ENCODE results near the gene MAPK8IP1.

- no peak for TF ChIP-seq POLR2A (IDR thresholded peaks at IDR 0.05)
- TF ChIP-seq CTCF (IDR thresholded peaks at IDR 0.05): no peak
- no peak for TF ChIP-seq EP300 (IDR thresholded peaks at IDR 0.05)
- no peak for TF ChIP-seq POLR2AphosphoS5 (IDR thresholded peaks at IDR 0.05)
These were observed 4.5 kb downstream of the MAPK8IP1 start for GRCh38 chr11:45889966-45890365.

Measured in suprapubic skin (tissue), 4 donors.